ENCODE results near the gene CDK11B.
"Not testable (repeated sequence)": the region's sequence is repeated elsewhere in the genome, so short reads cannot be mapped to it uniquely, and the experiment has no call there.

DNA sequence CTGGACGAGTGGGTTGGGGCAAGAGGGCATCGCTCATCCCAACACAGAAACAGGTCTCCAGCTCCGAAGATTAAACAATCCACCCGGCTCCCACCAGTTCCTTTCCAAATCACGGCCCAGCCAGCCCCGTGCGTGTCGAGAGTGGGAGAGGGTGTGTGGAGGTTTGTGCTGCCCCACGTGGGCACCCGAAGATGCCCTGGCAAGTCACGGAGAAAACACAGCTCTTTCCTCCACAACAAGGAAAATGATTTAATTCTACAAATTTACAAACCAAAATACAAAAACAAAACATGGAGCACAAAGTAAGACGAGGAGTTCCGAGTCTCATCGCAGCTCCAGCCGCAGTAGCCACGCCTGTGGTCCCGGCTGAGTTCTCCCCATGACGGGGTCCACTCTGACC lies 43.7 kb upstream of the CDK11B start:
- TF ChIP-seq EP300 (IDR thresholded peaks at IDR 0.05; ENCODE audit: borderline replicate concordance in 1 of 2, low read depth in 2 of 2, low read length in 2 of 2); TAF1 (IDR thresholded peaks at IDR 0.05; ENCODE audit: low read depth, low read length); RAD21 (IDR thresholded peaks at IDR 0.05 in 1 of 2, conservative IDR thresholded peaks at IDR 0.05 in 1 of 2; ENCODE audit: low read depth in 2 of 2, low read length in 2 of 2); SIN3A (conservative IDR thresholded peaks at IDR 0.05 in 1 of 2, IDR thresholded peaks at IDR 0.05 in 1 of 2; ENCODE audit: low read depth in 1 of 2, low read length in 2 of 2); YY1 (IDR thresholded peaks at IDR 0.05; ENCODE audit: low read depth, low read length): not testable (repeated sequence)
- TF ChIP-seq, protein P1, sequence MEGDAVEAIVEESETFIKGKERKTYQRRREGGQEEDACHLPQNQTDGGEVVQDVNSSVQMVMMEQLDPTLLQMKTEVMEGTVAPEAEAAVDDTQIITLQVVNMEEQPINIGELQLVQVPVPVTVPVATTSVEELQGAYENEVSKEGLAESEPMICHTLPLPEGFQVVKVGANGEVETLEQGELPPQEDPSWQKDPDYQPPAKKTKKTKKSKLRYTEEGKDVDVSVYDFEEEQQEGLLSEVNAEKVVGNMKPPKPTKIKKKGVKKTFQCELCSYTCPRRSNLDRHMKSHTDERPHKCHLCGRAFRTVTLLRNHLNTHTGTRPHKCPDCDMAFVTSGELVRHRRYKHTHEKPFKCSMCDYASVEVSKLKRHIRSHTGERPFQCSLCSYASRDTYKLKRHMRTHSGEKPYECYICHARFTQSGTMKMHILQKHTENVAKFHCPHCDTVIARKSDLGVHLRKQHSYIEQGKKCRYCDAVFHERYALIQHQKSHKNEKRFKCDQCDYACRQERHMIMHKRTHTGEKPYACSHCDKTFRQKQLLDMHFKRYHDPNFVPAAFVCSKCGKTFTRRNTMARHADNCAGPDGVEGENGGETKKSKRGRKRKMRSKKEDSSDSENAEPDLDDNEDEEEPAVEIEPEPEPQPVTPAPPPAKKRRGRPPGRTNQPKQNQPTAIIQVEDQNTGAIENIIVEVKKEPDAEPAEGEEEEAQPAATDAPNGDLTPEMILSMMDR (IDR thresholded peaks at IDR 0.05; ENCODE audit: control extremely low read depth in 1 of 3, insufficient read depth in 1 of 3, low read depth in 1 of 3, low read length in 3 of 3), result not testable (repeated sequence)
